ENCODE data around the gene KHK.

KHK gene

DNA sequence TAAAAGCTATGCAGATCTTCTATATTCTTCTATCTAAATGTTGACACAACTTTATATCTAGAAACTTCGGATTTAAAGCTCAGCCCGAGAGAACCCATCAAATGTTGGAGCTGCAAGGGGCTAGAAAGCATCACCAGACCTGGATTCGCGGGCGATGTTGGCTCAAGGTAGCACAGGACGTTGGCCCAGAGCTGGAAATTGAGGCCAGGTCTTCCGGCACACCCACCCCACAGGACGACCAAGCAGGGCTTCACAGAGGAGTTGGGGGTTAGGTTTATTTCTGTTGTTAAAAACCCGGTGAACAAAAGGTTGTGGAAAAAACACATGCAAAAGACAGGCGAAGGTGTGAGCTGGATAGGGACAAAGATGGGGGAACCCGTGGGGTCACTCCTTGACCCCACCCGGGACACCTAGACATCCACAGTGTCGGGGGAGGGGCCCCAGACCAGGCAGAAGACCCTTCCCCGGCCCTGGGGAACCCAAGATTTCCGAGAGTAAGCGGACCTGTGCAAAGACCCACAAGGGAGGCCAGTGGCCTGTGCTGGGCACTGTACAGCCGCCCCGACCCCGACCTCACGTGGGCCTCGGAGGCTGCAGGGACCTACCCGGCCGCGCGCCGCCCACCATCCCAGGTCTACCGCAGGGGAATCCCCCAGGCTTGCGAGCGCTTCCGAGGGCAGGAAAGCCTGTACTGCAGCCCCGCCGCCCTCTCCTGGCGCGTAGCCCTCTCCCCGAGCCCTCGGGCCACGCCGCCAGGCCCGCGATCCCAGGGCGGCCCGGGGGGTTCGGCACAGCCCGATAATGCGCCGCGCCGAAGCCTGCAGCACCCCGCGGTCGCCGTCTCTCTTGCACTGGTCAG is 36.9 kb upstream of the KHK start:
- Histone ChIP-seq H3K27ac (ENCODE audit: insufficient read depth, low read length, poor library complexity, severe bottlenecking) (peak overlapping the region; percentile 83), H3K4me3 (ENCODE audit: insufficient read depth, low read depth, low read length, poor library complexity, severe bottlenecking) (peak overlapping the region; percentile 74), H3K27me3 (replicated peaks; ENCODE audit: control insufficient read depth, insufficient read depth, low read length, poor library complexity, severe bottlenecking) (no peaks in the 10 kb centered on the region), H3K4me1 (ENCODE audit: control insufficient read depth, insufficient read depth, low read length, poor library complexity, severe bottlenecking) (peaks cover 5% of the 10 kb centered on the region), H3K9me3 (ENCODE audit: control insufficient read depth, low read length) (no peaks in the 10 kb centered on the region), H3K36me3 (ENCODE audit: control insufficient read depth, insufficient read depth, low read length) (no peaks in the 10 kb centered on the region)
- DNase-seq: peak; percentile 41 to 58 (median 47)

DNA sequence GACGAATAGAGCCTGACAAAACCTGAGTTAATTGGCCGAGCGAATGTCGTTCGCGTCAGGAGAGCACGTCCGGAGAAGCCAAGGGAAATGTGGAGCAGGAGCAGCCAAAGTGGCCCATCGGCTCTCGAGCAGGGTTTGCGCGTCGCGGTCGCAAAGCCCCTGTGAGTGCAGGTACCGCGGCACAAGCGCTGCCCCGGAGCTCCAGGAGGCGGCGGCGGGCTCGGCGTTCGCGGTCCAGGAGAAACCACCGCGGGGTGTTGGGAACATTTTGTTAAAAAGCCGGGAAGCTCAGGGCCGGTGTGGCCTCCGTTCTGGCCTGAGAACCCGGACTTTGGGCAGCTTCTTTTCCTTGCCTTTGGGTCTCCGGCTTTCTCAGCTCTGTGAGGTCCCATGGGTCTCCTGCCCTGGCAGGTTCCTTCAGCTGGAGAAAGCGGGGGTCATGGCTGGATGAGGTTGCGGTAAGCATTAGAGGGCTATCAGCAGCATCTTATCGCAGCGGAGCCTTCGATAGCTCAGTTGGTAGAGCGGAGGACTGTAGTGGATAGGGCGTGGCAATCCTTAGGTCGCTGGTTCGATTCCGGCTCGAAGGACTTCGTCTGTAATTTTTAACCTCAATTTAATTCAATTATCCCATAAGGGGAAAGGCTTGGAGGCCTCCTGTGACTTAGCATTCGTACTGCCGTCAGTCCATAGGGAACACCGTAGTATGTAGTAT is 36.1 kb upstream of the KHK start:
- H3K27me3 ChIP-seq (replicated peaks; ENCODE audit: control insufficient read depth, insufficient read depth, low read length, poor library complexity, severe bottlenecking): no peaks in the 10 kb centered on the region
- no peaks in the 10 kb centered on the region for H3K9me3 ChIP-seq (ENCODE audit: control insufficient read depth, low read length)
- H3K4me1 ChIP-seq (ENCODE audit: control insufficient read depth, insufficient read depth, low read length, poor library complexity, severe bottlenecking): peaks cover 5% of the 10 kb centered on the region
- DNase-seq: peak; percentile 84 to 88 (median 86)
- H3K4me3 ChIP-seq (ENCODE audit: insufficient read depth, low read depth, low read length, poor library complexity, severe bottlenecking): peak overlapping the region; percentile 74
- no peaks in the 10 kb centered on the region for H3K36me3 ChIP-seq (ENCODE audit: control insufficient read depth, insufficient read depth, low read length)
- peak overlapping the region; percentile 83 for H3K27ac ChIP-seq (ENCODE audit: insufficient read depth, low read length, poor library complexity, severe bottlenecking)

DNA sequence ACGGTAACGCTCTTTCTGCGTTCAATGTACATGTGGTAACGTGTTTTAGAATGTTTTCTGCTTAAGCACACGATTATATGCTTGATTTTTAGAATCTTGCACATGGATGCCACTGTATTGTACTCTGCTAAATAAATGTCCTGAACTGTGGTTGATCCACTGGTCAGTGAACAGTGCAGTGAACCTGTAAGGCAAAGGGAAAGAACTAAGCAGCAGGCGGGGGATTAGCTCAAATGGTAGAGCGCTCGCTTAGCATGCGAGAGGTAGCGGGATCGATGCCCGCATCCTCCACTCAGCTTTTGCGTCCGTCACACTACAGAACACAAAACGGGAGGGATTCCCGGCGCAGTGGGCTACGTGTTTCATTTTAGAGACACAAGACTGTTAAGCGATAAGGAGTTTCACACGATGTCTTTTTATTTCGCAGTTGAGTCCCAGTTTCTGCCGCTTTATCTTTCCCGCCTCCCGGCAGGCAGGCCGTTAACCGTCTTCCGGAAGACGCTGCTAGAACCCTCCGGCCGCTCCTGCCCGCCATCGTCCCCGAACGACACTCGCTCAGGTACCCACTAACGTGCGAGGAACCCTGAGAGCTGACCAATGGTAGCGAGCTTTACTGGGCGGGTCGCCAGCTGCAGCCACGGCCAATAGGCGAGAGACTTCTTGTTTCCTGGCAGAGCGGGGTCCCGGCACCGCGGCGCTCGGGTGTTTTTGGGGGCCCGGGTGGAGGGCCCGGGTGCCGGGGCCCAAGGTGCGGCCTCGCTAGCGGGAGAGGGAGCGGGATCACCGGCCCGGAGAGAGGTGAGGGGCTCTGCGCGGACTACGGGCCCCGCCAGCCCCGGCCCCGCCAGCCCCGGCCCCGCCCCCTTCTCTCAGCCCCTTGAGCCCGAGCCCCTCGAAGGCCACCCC is 35.3 kb upstream of the KHK start, which contains the start of gene AGBL5:
Gene AGBL5 (plus strand): TSS at position 673 of the 906 bp plus-strand sequence. CDS start 1,291 bp downstream, outside the sequence.
- peak; percentile 92 to 96 (median 95) for DNase-seq
- Histone ChIP-seq H3K27me3 (replicated peaks; ENCODE audit: control insufficient read depth, insufficient read depth, low read length, poor library complexity, severe bottlenecking) (no peaks in the 10 kb centered on the region), H3K36me3 (ENCODE audit: control insufficient read depth, insufficient read depth, low read length) (no peaks in the 10 kb centered on the region), H3K27ac (ENCODE audit: insufficient read depth, low read length, poor library complexity, severe bottlenecking) (peak within 1 kb of the TSS; percentile 83), H3K9me3 (ENCODE audit: control insufficient read depth, low read length) (no peaks in the 10 kb centered on the region), H3K4me1 (ENCODE audit: control insufficient read depth, insufficient read depth, low read length, poor library complexity, severe bottlenecking) (peaks cover 5% of the 10 kb centered on the region), H3K4me3 (ENCODE audit: insufficient read depth, low read depth, low read length, poor library complexity, severe bottlenecking) (peak within 1 kb of the TSS; percentile 74)

- DNase-seq: no peak
Measured at GRCh38 chr2:27051902-27052645, 34.5 kb upstream of the KHK start.

GRCh38 chr2:27053321-27053720 is 33.3 kb upstream of the KHK start:
- no peak overlapping the region for H3K27ac ChIP-seq (ENCODE audit: insufficient read depth, low read length, poor library complexity, severe bottlenecking)
- H3K4me1 ChIP-seq (ENCODE audit: control insufficient read depth, insufficient read depth, low read length, poor library complexity, severe bottlenecking): peaks cover 5% of the 10 kb centered on the region
- H3K4me3 ChIP-seq (ENCODE audit: insufficient read depth, low read depth, low read length, poor library complexity, severe bottlenecking): no peak overlapping the region
- no peak for DNase-seq
- H3K27me3 ChIP-seq (replicated peaks; ENCODE audit: control insufficient read depth, insufficient read depth, low read length, poor library complexity, severe bottlenecking): no peaks in the 10 kb centered on the region
- H3K36me3 ChIP-seq (ENCODE audit: control insufficient read depth, insufficient read depth, low read length): no peaks in the 10 kb centered on the region
- H3K9me3 ChIP-seq (ENCODE audit: control insufficient read depth, low read length): no peaks in the 10 kb centered on the region

More at GRCh38 chr2:27051902-27052645, 34.5 kb upstream of the KHK start:
- Histone ChIP-seq H3K4me1 (ENCODE audit: control insufficient read depth, insufficient read depth, low read length, poor library complexity, severe bottlenecking) (peaks cover 5% of the 10 kb centered on the region), H3K36me3 (ENCODE audit: control insufficient read depth, insufficient read depth, low read length) (no peaks in the 10 kb centered on the region), H3K4me3 (ENCODE audit: insufficient read depth, low read depth, low read length, poor library complexity, severe bottlenecking) (peak overlapping the region; percentile 74), H3K9me3 (ENCODE audit: control insufficient read depth, low read length) (no peaks in the 10 kb centered on the region), H3K27me3 (replicated peaks; ENCODE audit: control insufficient read depth, insufficient read depth, low read length, poor library complexity, severe bottlenecking) (no peaks in the 10 kb centered on the region), H3K27ac (ENCODE audit: insufficient read depth, low read length, poor library complexity, severe bottlenecking) (peak overlapping the region; percentile 83)

DNA sequence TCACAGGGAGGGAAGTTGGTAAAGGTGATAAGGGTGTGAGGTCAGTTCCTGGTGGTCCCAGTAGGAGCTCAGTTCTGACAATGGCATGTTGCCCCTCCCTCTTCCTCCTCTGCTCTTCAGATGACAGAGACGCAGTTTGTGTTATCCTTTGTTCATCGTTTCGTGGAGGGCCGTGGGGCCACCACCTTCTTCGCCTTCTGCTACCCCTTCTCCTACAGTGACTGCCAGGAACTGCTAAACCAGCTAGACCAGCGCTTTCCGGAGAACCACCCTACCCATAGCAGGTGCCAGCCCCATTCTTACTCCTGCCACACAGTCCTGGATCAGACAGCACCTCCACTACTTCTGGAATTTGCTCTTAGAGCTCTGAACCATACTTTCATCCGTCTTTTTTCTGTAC is 32.8 kb upstream of the KHK start:
- Histone ChIP-seq H3K27me3 (replicated peaks; ENCODE audit: control insufficient read depth, insufficient read depth, low read length, poor library complexity, severe bottlenecking) (no peaks in the 10 kb centered on the region), H3K36me3 (ENCODE audit: control insufficient read depth, insufficient read depth, low read length) (no peaks in the 10 kb centered on the region), H3K4me1 (ENCODE audit: control insufficient read depth, insufficient read depth, low read length, poor library complexity, severe bottlenecking) (peaks cover 5% of the 10 kb centered on the region), H3K9me3 (ENCODE audit: control insufficient read depth, low read length) (no peaks in the 10 kb centered on the region), H3K4me3 (ENCODE audit: insufficient read depth, low read depth, low read length, poor library complexity, severe bottlenecking) (no peak overlapping the region), H3K27ac (ENCODE audit: insufficient read depth, low read length, poor library complexity, severe bottlenecking) (no peak overlapping the region)
- no peak for DNase-seq

- H3K27ac ChIP-seq (ENCODE audit: insufficient read depth, low read length, poor library complexity, severe bottlenecking): no peak overlapping the region
- no peaks in the 10 kb centered on the region for H3K27me3 ChIP-seq (replicated peaks; ENCODE audit: control insufficient read depth, insufficient read depth, low read length, poor library complexity, severe bottlenecking)
- peaks cover 3% of the 10 kb centered on the region for H3K4me1 ChIP-seq (ENCODE audit: control insufficient read depth, insufficient read depth, low read length, poor library complexity, severe bottlenecking)
- H3K4me3 ChIP-seq (ENCODE audit: insufficient read depth, low read depth, low read length, poor library complexity, severe bottlenecking): no peak overlapping the region
- no peaks in the 10 kb centered on the region for H3K9me3 ChIP-seq (ENCODE audit: control insufficient read depth, low read length)
- no peak for DNase-seq
- peaks cover 4% of the 10 kb centered on the region for H3K36me3 ChIP-seq (ENCODE audit: control insufficient read depth, insufficient read depth, low read length)
Measured at GRCh38 chr2:27054721-27055120, 31.9 kb upstream of the KHK start.

- Histone ChIP-seq H3K36me3 (ENCODE audit: control insufficient read depth, insufficient read depth, low read length) (peaks cover 4% of the 10 kb centered on the region), H3K27me3 (replicated peaks; ENCODE audit: control insufficient read depth, insufficient read depth, low read length, poor library complexity, severe bottlenecking) (no peaks in the 10 kb centered on the region), H3K9me3 (ENCODE audit: control insufficient read depth, low read length) (no peaks in the 10 kb centered on the region), H3K4me1 (ENCODE audit: control insufficient read depth, insufficient read depth, low read length, poor library complexity, severe bottlenecking) (no peaks in the 10 kb centered on the region), H3K27ac (ENCODE audit: insufficient read depth, low read length, poor library complexity, severe bottlenecking) (no peak overlapping the region), H3K4me3 (ENCODE audit: insufficient read depth, low read depth, low read length, poor library complexity, severe bottlenecking) (no peak overlapping the region)
- DNase-seq: no peak
Measured at GRCh38 chr2:27057184-27057583, 29.4 kb upstream of the KHK start.

DNA sequence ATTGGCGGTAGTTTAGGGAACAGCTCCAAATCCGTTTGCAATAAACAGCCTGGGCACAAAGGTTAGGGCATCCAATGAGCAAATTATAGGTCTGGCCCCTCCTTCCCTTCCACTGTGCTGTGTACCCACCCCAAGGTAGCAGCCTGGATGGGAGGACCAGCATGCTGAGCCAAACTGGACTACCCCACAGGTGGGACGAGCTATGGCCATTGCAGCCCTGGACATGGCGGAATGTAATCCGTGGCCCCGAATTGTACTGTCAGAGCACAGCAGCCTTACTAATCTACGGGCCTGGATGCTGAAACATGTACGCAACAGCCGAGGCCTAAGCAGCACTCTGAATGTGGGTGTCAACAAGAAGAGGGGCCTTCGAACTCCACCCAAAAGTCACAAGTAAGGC is 28.4 kb upstream of the KHK start:
- Histone ChIP-seq H3K27me3 (replicated peaks; ENCODE audit: control insufficient read depth, insufficient read depth, low read length, poor library complexity, severe bottlenecking) (no peaks in the 10 kb centered on the region), H3K27ac (ENCODE audit: insufficient read depth, low read length, poor library complexity, severe bottlenecking) (no peak overlapping the region), H3K36me3 (ENCODE audit: control insufficient read depth, insufficient read depth, low read length) (peaks cover 4% of the 10 kb centered on the region), H3K4me1 (ENCODE audit: control insufficient read depth, insufficient read depth, low read length, poor library complexity, severe bottlenecking) (no peaks in the 10 kb centered on the region), H3K4me3 (ENCODE audit: insufficient read depth, low read depth, low read length, poor library complexity, severe bottlenecking) (no peak overlapping the region), H3K9me3 (ENCODE audit: control insufficient read depth, low read length) (no peaks in the 10 kb centered on the region)
- no peak for DNase-seq
